PFSK-1 (cell line): ENCODE results near the gene RASL12.

Experiments
- FOXP2 ChIP-seq: optimal IDR thresholded peaks from 2 replicates; pipeline ENCODE3; 2011; ENCODE audit warnings: borderline replicate concordance, control low read depth, inconsistent platforms; ENCODE audit not compliant: insufficient read depth; ENCODE audit errors: extremely low read length, extremely low read depth
- POLR2AphosphoS5 ChIP-seq: IDR thresholded peaks from 2 replicates; pipeline ENCODE4 v1.6.1; 2012; ENCODE audit warnings: low read depth, mild to moderate bottlenecking, control low read depth, low read length, moderate library complexity
- SIN3A ChIP-seq: IDR thresholded peaks from 2 replicates; pipeline ENCODE4 v1.6.1; 2012; ENCODE audit warnings: mild to moderate bottlenecking, low read length, moderate library complexity, borderline replicate concordance; ENCODE audit not compliant: insufficient read depth
- TAF1 ChIP-seq: IDR thresholded peaks from 2 replicates; pipeline ENCODE4 v1.6.1; 2012; ENCODE audit warnings: low read length, control low read depth, borderline replicate concordance; ENCODE audit not compliant: insufficient read depth
- TF ChIP-seq, protein P1 (sequence below), 2 experiments: IDR thresholded peaks; 2 replicates each; pipeline versions ENCODE4 v1.6.1 to v1.8.0; 2011 to 2012; ENCODE audit warnings: low read depth in 2 of 2, low read length in 2 of 2, control low read depth in 1 of 2, inconsistent platforms in 1 of 2, mild to moderate bottlenecking in 1 of 2, moderate library complexity in 1 of 2; ENCODE audit not compliant: insufficient read depth in 1 of 2

Gene RASL12

DNA sequence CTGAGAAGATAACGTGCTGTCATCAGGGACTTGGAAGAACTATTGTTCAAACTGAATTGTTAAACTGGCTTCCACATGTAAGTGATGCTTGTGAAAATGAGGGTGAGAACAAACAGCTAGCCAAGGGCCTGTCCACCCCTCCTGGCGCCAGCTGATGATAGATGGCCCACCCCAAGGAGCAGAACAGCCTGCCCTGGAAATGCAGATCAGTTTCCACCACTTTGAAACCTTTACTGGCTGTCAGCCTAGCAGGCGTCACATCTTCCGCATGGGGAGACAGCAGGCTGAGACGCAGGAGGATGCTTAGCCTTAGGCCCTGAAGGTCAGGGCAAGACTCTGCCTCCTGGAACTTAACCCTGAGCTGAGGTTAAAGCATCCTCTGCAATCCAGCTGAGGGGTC lies 29.0 kb downstream of the RASL12 start:
- TF ChIP-seq TAF1: no peak
- no peak for TF ChIP-seq SIN3A
- TF ChIP-seq, protein P1, sequence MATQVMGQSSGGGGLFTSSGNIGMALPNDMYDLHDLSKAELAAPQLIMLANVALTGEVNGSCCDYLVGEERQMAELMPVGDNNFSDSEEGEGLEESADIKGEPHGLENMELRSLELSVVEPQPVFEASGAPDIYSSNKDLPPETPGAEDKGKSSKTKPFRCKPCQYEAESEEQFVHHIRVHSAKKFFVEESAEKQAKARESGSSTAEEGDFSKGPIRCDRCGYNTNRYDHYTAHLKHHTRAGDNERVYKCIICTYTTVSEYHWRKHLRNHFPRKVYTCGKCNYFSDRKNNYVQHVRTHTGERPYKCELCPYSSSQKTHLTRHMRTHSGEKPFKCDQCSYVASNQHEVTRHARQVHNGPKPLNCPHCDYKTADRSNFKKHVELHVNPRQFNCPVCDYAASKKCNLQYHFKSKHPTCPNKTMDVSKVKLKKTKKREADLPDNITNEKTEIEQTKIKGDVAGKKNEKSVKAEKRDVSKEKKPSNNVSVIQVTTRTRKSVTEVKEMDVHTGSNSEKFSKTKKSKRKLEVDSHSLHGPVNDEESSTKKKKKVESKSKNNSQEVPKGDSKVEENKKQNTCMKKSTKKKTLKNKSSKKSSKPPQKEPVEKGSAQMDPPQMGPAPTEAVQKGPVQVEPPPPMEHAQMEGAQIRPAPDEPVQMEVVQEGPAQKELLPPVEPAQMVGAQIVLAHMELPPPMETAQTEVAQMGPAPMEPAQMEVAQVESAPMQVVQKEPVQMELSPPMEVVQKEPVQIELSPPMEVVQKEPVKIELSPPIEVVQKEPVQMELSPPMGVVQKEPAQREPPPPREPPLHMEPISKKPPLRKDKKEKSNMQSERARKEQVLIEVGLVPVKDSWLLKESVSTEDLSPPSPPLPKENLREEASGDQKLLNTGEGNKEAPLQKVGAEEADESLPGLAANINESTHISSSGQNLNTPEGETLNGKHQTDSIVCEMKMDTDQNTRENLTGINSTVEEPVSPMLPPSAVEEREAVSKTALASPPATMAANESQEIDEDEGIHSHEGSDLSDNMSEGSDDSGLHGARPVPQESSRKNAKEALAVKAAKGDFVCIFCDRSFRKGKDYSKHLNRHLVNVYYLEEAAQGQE (IDR thresholded peaks at IDR 0.05; ENCODE audit: insufficient read depth in 1 of 2, low read depth in 2 of 2, low read length in 2 of 2): no peak
- TF ChIP-seq POLR2AphosphoS5: no peak
- TF ChIP-seq FOXP2: no peak

DNA sequence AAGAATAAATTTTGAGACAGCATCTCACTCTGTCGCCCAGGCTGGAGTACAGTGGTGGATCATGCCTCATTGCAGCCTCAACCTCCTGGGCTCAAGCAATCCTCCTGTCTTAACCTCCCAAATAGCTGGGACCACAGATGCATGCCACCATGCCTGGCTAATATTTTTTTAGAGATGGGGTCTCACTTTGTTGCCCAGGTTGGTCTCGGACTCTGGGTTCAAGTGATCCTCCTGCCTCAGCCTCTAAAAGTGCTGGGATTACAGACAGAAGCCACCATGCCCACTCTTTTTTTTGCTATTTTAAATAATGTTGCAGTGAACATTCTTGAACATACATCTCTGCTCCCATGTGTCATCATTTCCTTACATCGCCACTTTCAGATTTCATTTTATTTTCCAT lies 29.4 kb downstream of the RASL12 start:
- no peak for TF ChIP-seq TAF1
- TF ChIP-seq FOXP2: no peak
- TF ChIP-seq, protein P1 (IDR thresholded peaks at IDR 0.05; ENCODE audit: insufficient read depth in 1 of 2, low read depth in 2 of 2, low read length in 2 of 2): no peak
- TF ChIP-seq POLR2AphosphoS5: no peak
- no peak for TF ChIP-seq SIN3A

DNA sequence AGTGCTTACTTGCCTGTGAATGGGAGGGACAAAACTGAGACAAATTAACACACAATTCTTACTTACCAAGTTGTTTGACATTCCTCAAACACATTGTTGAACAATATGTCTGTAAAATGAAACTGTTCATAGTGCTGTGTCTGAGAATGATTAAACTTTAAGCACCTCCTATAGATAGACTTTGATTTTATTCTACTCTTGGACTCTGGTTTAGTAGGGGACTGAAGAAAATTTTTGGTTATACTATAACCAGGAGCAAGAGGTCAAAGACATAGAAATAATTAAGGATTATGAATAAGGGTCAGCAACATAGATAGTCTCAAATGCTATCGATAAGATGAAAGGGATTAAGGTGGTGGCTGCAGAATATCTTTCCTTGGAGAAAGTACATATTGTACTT lies 30.5 kb downstream of the RASL12 start:
- TF ChIP-seq, protein P1 (IDR thresholded peaks at IDR 0.05; ENCODE audit: insufficient read depth in 1 of 2, low read depth in 2 of 2, low read length in 2 of 2): no peak
- TF ChIP-seq TAF1 (no peak), POLR2AphosphoS5 (no peak), FOXP2 (no peak), SIN3A (no peak)

DNA sequence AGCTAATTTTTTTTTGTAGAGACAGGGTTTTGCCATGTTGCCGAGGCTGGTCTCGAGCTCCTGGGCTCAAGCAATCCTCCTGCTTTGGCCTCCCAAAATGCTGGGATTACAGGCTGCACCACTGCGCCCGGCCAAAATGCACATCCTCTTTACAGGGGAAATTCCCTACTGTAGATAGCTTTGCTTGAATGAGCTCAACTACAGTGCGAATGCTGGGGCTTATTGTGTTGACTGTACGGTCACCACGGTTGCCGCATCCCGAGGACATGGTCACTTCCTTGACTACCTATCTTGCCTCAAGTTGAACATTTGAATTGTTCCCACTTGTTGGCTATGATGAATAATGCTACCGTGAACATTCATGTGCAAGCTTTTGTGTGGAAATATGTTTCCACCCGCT lies 33.1 kb downstream of the RASL12 start:
- TF ChIP-seq TAF1 (no peak), SIN3A (no peak), POLR2AphosphoS5 (no peak), FOXP2 (no peak)
- TF ChIP-seq, protein P1 (IDR thresholded peaks at IDR 0.05; ENCODE audit: insufficient read depth in 1 of 2, low read depth in 2 of 2, low read length in 2 of 2): no peak

DNA sequence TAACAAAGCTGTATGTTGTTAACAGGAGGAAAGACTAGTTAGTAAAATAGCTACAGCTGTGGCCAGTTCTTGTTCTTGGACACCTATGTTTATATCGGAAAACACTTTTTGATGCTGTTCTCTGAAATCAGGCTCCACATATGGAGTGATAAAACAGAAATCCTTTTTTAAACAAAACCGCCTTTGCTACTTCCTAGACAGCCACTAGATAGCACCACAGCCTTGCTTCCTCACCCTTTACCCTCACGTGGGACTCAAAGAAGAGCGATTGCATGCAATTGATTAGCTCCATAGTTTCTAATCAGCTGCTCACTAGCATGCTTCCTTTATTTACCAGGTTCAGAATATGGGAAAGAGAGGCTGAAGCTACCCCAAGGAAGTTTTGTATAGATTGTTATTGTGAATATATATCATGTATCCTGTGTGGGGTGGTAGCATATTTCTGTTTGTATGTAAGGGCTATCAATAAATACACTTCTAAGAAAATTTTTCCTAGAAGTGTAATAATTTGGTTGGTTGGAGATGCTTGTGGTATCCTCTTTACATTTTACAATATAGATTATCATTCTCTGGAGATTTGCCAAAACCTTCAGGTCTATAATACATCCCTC lies 34.0 kb downstream of the RASL12 start:
- TF ChIP-seq POLR2AphosphoS5: no peak
- no peak for TF ChIP-seq FOXP2
- TF ChIP-seq TAF1: no peak
- TF ChIP-seq SIN3A: no peak
- TF ChIP-seq, protein P1 (IDR thresholded peaks at IDR 0.05; ENCODE audit: insufficient read depth in 1 of 2, low read depth in 2 of 2, low read length in 2 of 2): no peak
